Activated CD8-positive, alpha-beta memory T cell treated with anti-CD3 and anti-CD28 coated beads, Interleukin-2, amount 10 ng/mL, durations not matched to agents 7 days and 5 days (primary cell): Measurements from ENCODE around the gene AXDND1. TPM values are rescaled to one million over a fixed set of nuclear protein-coding genes. Genes with fewer than 3 reads are reported as not detected.
"Not testable (repeated sequence)": the region's sequence is repeated elsewhere in the genome, so short reads cannot be mapped to it uniquely, and the experiment has no call there.

ENCODE experiments used
- ATAC-seq: fragments of 150-1000 bp; cut with Tn5 transposase; one replicate; pipeline ENCODE4 v1.10.0; 2021; ENCODE audit warnings: moderate library complexity
- CTCF ChIA-PET: fragments of 350-600 bp; sonication (Branson Sonifier 250); formaldehyde crosslinking; loops from one replicate; lab custom pipeline; 2021; ENCODE audit warnings: antibody characterized with exemption; lab: Charles Lee
- DNase-seq: peaks from one replicate; pipeline ENCODE4 v3.0.0-alpha.2; 2020
- H3K27ac Mint-ChIP-seq: one replicate; pipeline ENCODE4 v1.8.0; 2021; ENCODE audit warnings: mild to moderate bottlenecking, mixed read lengths
- H3K27me3 Mint-ChIP-seq: one replicate; pipeline ENCODE4 v1.8.0; 2021; ENCODE audit warnings: mixed read lengths
- H3K36me3 Mint-ChIP-seq: one replicate; pipeline ENCODE4 v1.8.0; 2021; ENCODE audit warnings: mild to moderate bottlenecking, mixed read lengths
- H3K4me1 Mint-ChIP-seq: one replicate; pipeline ENCODE4 v1.8.0; 2021; ENCODE audit warnings: mixed read lengths
- H3K4me3 Mint-ChIP-seq: one replicate; pipeline ENCODE4 v1.8.0; 2021; ENCODE audit warnings: mild to moderate bottlenecking, moderate library complexity, mixed read lengths
- H3K9me3 Mint-ChIP-seq: one replicate; pipeline ENCODE4 v1.8.0; 2022; ENCODE audit warnings: low read depth, mixed read lengths
- total RNA-seq, 2 experiments: library from RNA; stranded (reverse); gene quantifications; one replicate each; pipeline ENCODE4 v1.2.3, GENCODE V29; 2021

AXDND1 gene
- total RNA-seq, 2 experiments from 2014 or later: not detected

DNA sequence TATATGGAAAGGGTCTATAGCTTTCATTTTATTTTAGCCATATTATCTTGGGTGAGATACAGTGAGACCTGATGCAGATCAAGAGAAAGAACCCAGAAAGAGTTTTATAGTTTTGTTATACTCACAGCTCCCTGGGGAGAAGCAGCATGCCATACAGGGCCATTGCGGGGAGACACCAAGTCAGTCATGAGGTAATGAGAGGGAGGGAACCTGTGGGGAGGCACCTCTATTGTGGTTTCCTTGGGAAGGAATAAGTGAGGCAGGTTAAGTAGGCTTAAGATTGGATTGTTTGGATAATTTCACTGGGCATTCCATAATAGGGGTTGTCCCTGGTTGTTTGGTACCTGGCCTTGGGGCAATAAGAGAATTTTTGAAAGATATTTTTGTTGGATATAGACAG, 19.7 kb downstream of the AXDND1 start:
- Mint-ChIP-seq H3K36me3 (no peaks in the 10 kb centered on the region), H3K9me3 (no peaks in the 10 kb centered on the region), H3K4me3 (no peak overlapping the region), H3K27me3 (peaks cover 2% of the 10 kb centered on the region), H3K27ac (no peak overlapping the region), H3K4me1 (no peaks in the 10 kb centered on the region)
- DNase-seq: no peak
- CTCF ChIA-PET: no interaction called here
- ATAC-seq: no peak

GRCh38 chr1:179393721-179394120, 27.9 kb downstream of the AXDND1 start:
- peaks cover 14% of the 10 kb centered on the region for H3K9me3 Mint-ChIP-seq
- H3K36me3 Mint-ChIP-seq: peaks cover 4% of the 10 kb centered on the region
- H3K4me3 Mint-ChIP-seq: no peak overlapping the region
- DNase-seq (no peak), ATAC-seq (no peak)
- CTCF ChIA-PET: no interaction called here
- H3K27me3 Mint-ChIP-seq: no peaks in the 10 kb centered on the region
- no peak overlapping the region for H3K27ac Mint-ChIP-seq
- no peaks in the 10 kb centered on the region for H3K4me1 Mint-ChIP-seq

GRCh38 chr1:179399399-179399798, 33.6 kb downstream of the AXDND1 start:
- DNase-seq, CTCF ChIA-PET, H3K27me3 Mint-ChIP-seq, H3K4me3 Mint-ChIP-seq, H3K36me3 Mint-ChIP-seq, H3K4me1 Mint-ChIP-seq, H3K9me3 Mint-ChIP-seq, ATAC-seq, H3K27ac Mint-ChIP-seq: not testable (repeated sequence)

DNA sequence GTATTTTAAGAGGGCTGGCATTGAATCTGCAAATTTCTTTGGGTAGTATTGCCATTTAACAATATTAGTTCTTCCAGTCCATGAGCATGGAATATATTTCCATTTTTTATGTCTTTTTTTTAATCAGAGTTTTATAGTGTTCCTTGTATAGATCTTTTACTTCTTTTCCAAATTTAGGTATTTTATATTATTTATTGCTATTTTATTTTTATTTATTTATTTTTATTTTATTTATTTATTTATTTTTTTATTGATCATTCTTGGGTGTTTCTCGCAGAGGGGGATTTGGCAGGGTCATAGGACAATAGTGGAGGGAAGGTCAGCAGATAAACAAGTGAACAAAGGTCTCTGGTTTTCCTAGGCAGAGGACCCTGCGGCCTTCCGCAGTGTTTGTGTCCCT, 52.0 kb downstream of the AXDND1 start:
- H3K27ac Mint-ChIP-seq, H3K4me3 Mint-ChIP-seq, ATAC-seq, H3K4me1 Mint-ChIP-seq, H3K27me3 Mint-ChIP-seq, H3K9me3 Mint-ChIP-seq, DNase-seq, CTCF ChIA-PET, H3K36me3 Mint-ChIP-seq: not testable (repeated sequence)

DNA sequence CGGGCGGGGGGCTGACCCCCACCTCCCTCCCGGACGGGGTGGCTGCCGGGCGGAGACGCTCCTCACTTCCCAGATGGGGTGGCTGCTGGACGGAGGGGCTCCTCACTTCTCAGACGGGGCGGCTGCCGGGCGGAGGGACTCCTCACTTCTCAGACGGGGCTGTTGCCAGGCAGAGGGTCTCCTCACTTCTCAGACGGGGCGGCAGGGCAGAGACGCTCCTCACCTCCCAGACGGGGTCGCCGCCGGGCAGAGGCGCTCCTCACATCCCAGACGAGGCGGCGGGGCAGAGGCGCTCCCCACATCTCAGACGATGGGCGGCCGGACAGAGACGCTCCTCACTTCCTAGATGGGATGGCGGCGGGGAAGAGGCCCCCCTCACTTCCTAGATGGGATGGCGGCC, 52.9 kb downstream of the AXDND1 start:
- H3K4me1 Mint-ChIP-seq, H3K27ac Mint-ChIP-seq, H3K4me3 Mint-ChIP-seq, CTCF ChIA-PET, DNase-seq, H3K9me3 Mint-ChIP-seq, ATAC-seq, H3K36me3 Mint-ChIP-seq, H3K27me3 Mint-ChIP-seq: not testable (repeated sequence)

- DNase-seq (no peak), ATAC-seq (no peak)
- CTCF ChIA-PET: interaction anchor here (0.7 kb wide), 1 partner anchor 337 kb away, joined by 4 read pairs; no protein-coding TSS in a partner anchor
- Mint-ChIP-seq H3K36me3 (peaks cover 2% of the 10 kb centered on the region), H3K4me3 (no peak overlapping the region), H3K9me3 (peaks cover 8% of the 10 kb centered on the region), H3K27me3 (no peaks in the 10 kb centered on the region), H3K4me1 (no peaks in the 10 kb centered on the region), H3K27ac (no peak overlapping the region)
These were observed 58.8 kb downstream of the AXDND1 start for GRCh38 chr1:179424610-179425009.

DNA sequence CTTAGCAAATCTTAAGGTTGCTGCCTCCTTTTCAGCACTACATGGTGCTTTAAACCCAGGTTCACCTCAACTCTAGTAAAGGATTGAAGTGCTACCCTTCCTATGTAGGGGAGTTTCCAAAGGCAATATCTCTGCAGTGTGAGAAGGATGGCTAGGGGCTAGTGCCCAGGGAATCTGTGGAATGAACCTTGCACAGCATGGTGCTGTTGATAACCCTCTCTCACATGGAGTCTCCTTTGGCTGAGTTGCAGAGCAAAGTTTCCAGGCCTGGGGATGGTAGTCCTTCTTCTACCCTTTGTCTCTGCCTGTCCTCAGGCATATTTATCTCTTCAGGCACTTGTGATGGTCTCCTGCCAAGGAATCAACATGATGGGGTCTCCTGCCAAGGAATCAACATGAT, 59.4 kb downstream of the AXDND1 start:
- DNase-seq: no peak
- no peak for ATAC-seq
- Mint-ChIP-seq H3K27ac (no peak overlapping the region), H3K4me1 (no peaks in the 10 kb centered on the region), H3K9me3 (peaks cover 8% of the 10 kb centered on the region), H3K4me3 (no peak overlapping the region), H3K36me3 (peaks cover 2% of the 10 kb centered on the region), H3K27me3 (no peaks in the 10 kb centered on the region)
- CTCF ChIA-PET: no interaction called here

- ATAC-seq (no peak), DNase-seq (no peak)
- Mint-ChIP-seq H3K27me3 (peaks cover 2% of the 10 kb centered on the region), H3K4me3 (no peak overlapping the region), H3K4me1 (no peaks in the 10 kb centered on the region), H3K27ac (no peak overlapping the region), H3K36me3 (no peaks in the 10 kb centered on the region), H3K9me3 (no peaks in the 10 kb centered on the region)
- CTCF ChIA-PET: no interaction called here
These were observed 71.4 kb downstream of the AXDND1 start for GRCh38 chr1:179437171-179437570.

- DNase-seq, H3K4me1 Mint-ChIP-seq, H3K27me3 Mint-ChIP-seq, H3K4me3 Mint-ChIP-seq, H3K9me3 Mint-ChIP-seq, ATAC-seq, CTCF ChIA-PET, H3K36me3 Mint-ChIP-seq, H3K27ac Mint-ChIP-seq: not testable (repeated sequence)
These were observed 73.9 kb downstream of the AXDND1 start for GRCh38 chr1:179439646-179440045.

DNA sequence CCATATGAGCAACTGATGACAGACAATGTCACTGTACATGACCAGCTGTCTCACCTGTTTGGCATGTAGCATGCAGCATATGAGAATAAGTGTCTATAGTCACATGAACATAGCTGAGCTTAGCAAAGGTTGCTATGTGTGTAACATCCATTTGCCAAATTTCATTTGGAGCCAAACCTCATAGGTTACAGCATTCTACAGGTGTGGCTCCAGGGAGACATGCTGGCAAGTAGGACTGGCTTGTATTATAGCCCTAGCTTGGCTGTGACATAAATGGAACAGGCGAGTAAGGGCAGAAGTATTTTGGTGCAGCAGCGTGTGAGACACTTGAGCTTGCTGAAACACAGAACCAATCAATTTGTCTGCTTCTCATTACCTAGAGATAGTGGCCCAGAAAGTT, 74.5 kb downstream of the AXDND1 start:
- ATAC-seq, H3K36me3 Mint-ChIP-seq, CTCF ChIA-PET, H3K9me3 Mint-ChIP-seq, H3K4me1 Mint-ChIP-seq, H3K4me3 Mint-ChIP-seq, H3K27ac Mint-ChIP-seq, DNase-seq, H3K27me3 Mint-ChIP-seq: not testable (repeated sequence)

DNA sequence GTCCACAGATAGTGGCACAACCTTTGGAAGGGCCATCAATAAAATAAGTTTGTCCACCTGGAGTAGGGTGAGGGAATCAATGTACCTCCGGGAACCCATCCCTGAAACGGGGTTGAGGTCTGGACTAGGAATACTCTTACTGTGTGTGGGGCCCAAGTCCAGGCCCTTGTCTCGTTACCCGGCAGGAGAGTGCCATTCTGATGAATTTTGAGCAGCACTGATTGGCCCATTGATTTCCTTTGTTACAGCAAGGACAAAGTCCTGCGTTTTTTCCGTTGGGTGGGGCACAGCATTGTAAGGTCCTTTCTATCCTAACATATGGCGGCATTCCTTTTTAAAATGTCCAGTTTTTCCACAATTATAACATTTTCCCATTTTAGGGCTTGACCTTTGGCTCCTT, 75.2 kb downstream of the AXDND1 start:
- CTCF ChIA-PET: no interaction called here
- no peaks in the 10 kb centered on the region for H3K36me3 Mint-ChIP-seq
- H3K4me1 Mint-ChIP-seq: no peaks in the 10 kb centered on the region
- H3K4me3 Mint-ChIP-seq: no peak overlapping the region
- ATAC-seq: no peak
- H3K27ac Mint-ChIP-seq: no peak overlapping the region
- no peaks in the 10 kb centered on the region for H3K9me3 Mint-ChIP-seq
- H3K27me3 Mint-ChIP-seq: peaks cover 8% of the 10 kb centered on the region
- no peak for DNase-seq

DNA sequence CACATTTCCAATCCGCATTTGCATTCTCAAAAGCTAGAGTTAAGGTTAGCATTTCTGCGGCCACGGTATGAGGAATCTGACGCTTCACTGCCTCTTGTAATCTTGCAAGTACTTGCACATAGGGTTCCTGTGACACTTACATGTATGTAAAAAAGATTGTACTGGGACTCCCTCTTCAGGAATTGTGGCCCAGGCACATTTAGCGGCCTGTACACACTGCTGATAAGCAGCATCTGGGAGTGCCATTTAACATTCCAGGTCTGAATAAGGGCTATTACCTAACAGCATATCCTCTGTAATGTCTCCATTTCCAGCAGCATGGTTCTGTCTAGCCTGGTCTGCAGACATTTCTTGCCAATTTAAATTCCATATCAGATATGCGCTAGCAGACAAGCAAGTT, 75.7 kb downstream of the AXDND1 start:
- no peak overlapping the region for H3K4me3 Mint-ChIP-seq
- DNase-seq (no peak), ATAC-seq (no peak)
- CTCF ChIA-PET: no interaction called here
- H3K27ac Mint-ChIP-seq: no peak overlapping the region
- H3K36me3 Mint-ChIP-seq: no peaks in the 10 kb centered on the region
- peaks cover 11% of the 10 kb centered on the region for H3K27me3 Mint-ChIP-seq
- H3K9me3 Mint-ChIP-seq: no peaks in the 10 kb centered on the region
- H3K4me1 Mint-ChIP-seq: no peaks in the 10 kb centered on the region

- H3K36me3 Mint-ChIP-seq, H3K9me3 Mint-ChIP-seq, H3K4me3 Mint-ChIP-seq, ATAC-seq, H3K27ac Mint-ChIP-seq, CTCF ChIA-PET, DNase-seq, H3K4me1 Mint-ChIP-seq: not testable (repeated sequence)
- peaks cover 11% of the 10 kb centered on the region for H3K27me3 Mint-ChIP-seq
These were observed 77.1 kb downstream of the AXDND1 start for GRCh38 chr1:179442846-179443245.

DNA sequence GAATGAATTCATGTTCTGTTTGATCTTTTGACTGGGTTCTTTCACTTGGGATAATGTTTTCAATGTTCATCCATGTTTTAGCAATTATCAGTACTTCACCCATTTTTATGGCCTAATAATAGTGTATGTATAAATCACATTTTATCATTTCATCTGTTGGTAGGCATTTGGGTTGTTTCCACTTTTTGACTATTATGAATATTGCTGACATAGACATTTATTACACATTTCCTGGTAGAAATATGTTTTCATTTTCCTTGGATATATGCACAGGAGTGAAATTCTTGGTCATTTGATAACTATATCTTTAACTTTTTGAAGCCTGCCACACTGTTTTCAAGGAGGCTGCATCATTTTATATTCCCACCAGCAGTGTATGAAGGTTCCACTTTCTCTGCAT, 79.8 kb downstream of the AXDND1 start:
- no peaks in the 10 kb centered on the region for H3K4me1 Mint-ChIP-seq
- no peaks in the 10 kb centered on the region for H3K9me3 Mint-ChIP-seq
- no peak for ATAC-seq
- peaks cover 11% of the 10 kb centered on the region for H3K27me3 Mint-ChIP-seq
- H3K27ac Mint-ChIP-seq: no peak overlapping the region
- CTCF ChIA-PET: no interaction called here
- no peak for DNase-seq
- no peaks in the 10 kb centered on the region for H3K36me3 Mint-ChIP-seq
- H3K4me3 Mint-ChIP-seq: no peak overlapping the region

DNA sequence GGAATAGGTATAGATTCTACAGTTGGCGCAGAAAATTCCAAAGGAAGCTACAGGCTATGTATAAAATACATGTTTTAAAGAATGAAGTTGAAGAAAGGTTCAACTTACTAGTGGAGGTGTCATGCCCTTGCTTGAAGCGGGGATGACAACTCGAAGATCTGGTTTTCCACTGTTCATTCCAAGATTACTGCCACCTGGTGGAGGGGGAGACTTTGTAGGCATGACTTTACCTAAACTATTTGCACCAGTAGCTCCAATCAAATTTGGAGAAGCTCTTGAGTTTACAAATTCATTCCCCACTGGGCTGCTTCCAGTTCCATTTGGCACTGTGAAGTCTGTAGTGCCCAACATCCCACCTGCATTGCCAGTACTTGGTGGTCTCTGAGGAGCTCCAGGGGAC, 81.7 kb downstream of the AXDND1 start:
- DNase-seq (no peak), ATAC-seq (no peak)
- CTCF ChIA-PET: no interaction called here
- H3K4me1 Mint-ChIP-seq: no peaks in the 10 kb centered on the region
- H3K9me3 Mint-ChIP-seq: no peaks in the 10 kb centered on the region
- H3K36me3 Mint-ChIP-seq: no peaks in the 10 kb centered on the region
- H3K4me3 Mint-ChIP-seq: no peak overlapping the region
- H3K27ac Mint-ChIP-seq: no peak overlapping the region
- H3K27me3 Mint-ChIP-seq: peaks cover 11% of the 10 kb centered on the region
